Uterine smooth muscle cell (primary cell): ENCODE results near the gene GAPDH. TPM values are rescaled to one million over a fixed set of nuclear protein-coding genes. Genes with fewer than 3 reads are reported as not detected.

Experiments
- total RNA-seq: library from RNA; depleted of rRNA; stranded (reverse); fragments of >200 nt; gene quantifications from 2 replicates; pipeline ENCODE4 v1.2.3, GENCODE V29; 2014

Gene GAPDH
- 5,674 and 7,219 TPM in 2 replicates for total RNA-seq

GRCh38 chr12:6533923-6534694, at the start of gene GAPDH:
TSS of gene GAPDH (plus strand) at chr12:6534517. CDS start at chr12:6534833, 316 bp downstream.

GRCh38 chr12:6492838-6493496, 41.4 kb upstream of the GAPDH start, which contains the start of gene MRPL51:
TSS of gene MRPL51 (minus strand) at chr12:6493262. CDS start at chr12:6493136, 126 bp downstream.

GRCh38 chr12:6493497-6494257, 40.6 kb upstream of the GAPDH start, which contains the start of gene NCAPD2:
TSS of gene NCAPD2 (plus strand) at chr12:6494102. CDS start at chr12:6495099, 997 bp downstream.

Other genes with a start within 250 kb of the GAPDH start
- gene PLEKHG6, start 223.8 kb upstream of the GAPDH start, total RNA-seq: not detected in 2 replicates
- 67.9 and 88.1 TPM in 2 replicates for gene TNFRSF1A, start 192.4 kb upstream of the GAPDH start, total RNA-seq
- gene SCNN1A, start 159.0 kb upstream of the GAPDH start, total RNA-seq: under 0.01 TPM in 1 of 2 replicates, not detected in the other
- 31.2 and 56.7 TPM in 2 replicates for gene LTBR, start 150.4 kb upstream of the GAPDH start, total RNA-seq
- 0.12 TPM in 1 of 2 replicates, not detected in the other for gene CD27, start 89.6 kb upstream of the GAPDH start, total RNA-seq
- gene TAPBPL, start 82.5 kb upstream of the GAPDH start, total RNA-seq: 7.1 and 12.1 TPM in 2 replicates
- 3.3 and 7.4 TPM in 2 replicates for gene VAMP1, start 63.8 kb upstream of the GAPDH start, total RNA-seq
- 87.9 and 108 TPM in 2 replicates for gene MRPL51, start 41.3 kb upstream of the GAPDH start, total RNA-seq
- 59.0 and 113 TPM in 2 replicates for gene NCAPD2, start 40.4 kb upstream of the GAPDH start, total RNA-seq
- 15.0 and 15.1 TPM in 2 replicates for gene IFFO1, start 21.5 kb downstream of the GAPDH start, total RNA-seq
- 25.4 and 29.9 TPM in 2 replicates for gene NOP2, start 33.8 kb downstream of the GAPDH start, total RNA-seq
- gene CHD4, start 72.9 kb downstream of the GAPDH start, total RNA-seq: 259 and 264 TPM in 2 replicates
- 0.12 TPM in 1 of 2 replicates, not detected in the other for gene LPAR5, start 101.4 kb downstream of the GAPDH start, total RNA-seq
- 0.22 and 0.25 TPM in 2 replicates for gene ACRBP, start 112.9 kb downstream of the GAPDH start, total RNA-seq
- 20.8 and 30.4 TPM in 2 replicates for gene ING4, start 128.6 kb downstream of the GAPDH start, total RNA-seq
- 10.1 and 10.3 TPM in 2 replicates for gene ZNF384, start 154.9 kb downstream of the GAPDH start, total RNA-seq
- gene PIANP, start 166.3 kb downstream of the GAPDH start, total RNA-seq: under 0.01 TPM in 1 of 2 replicates, not detected in the other
- 76.7 and 77.9 TPM in 2 replicates for gene COPS7A, start 189.5 kb downstream of the GAPDH start, total RNA-seq
- 131 and 181 TPM in 2 replicates for gene MLF2, start 218.6 kb downstream of the GAPDH start, total RNA-seq
- 60.1 and 63.5 TPM in 2 replicates for gene PTMS, start 231.8 kb downstream of the GAPDH start, total RNA-seq
- gene LAG3, start 238.0 kb downstream of the GAPDH start, total RNA-seq: under 0.01 and 0.11 TPM in 2 replicates